HG03558 (cell line): ENCODE results near the gene TNNT2.

Experiments used
- ATAC-seq: cut with Tn5 transposase; IDR thresholded peaks from one replicate; pipeline ENCODE4 v1.9.1; 2021; ENCODE audit warnings: moderate number of reproducible peaks; ENCODE audit not compliant: unreplicated experiment; ENCODE audit errors: extremely low read depth

The TNNT2 gene

GRCh38 chr1:201379733-201380242 lies 2.3 kb upstream of the TNNT2 start:
- no peak for ATAC-seq

- ATAC-seq: no peak
Observed at GRCh38 chr1:201378804-201379203, 1.3 kb upstream of the TNNT2 start.

- ATAC-seq: no peak
Observed at GRCh38 chr1:201376464-201377374, 761 bp downstream of the TNNT2 start.

GRCh38 chr1:201376107-201376463 lies 1.4 kb downstream of the TNNT2 start:
- ATAC-seq: no peak

- ATAC-seq: no peak
Observed at GRCh38 chr1:201375169-201375568, 2.3 kb downstream of the TNNT2 start.

- no peak for ATAC-seq
Observed at GRCh38 chr1:201374364-201374763, 3.1 kb downstream of the TNNT2 start.

GRCh38 chr1:201371792-201372191 lies 5.7 kb downstream of the TNNT2 start:
- no peak for ATAC-seq

GRCh38 chr1:201371276-201371675 lies 6.2 kb downstream of the TNNT2 start:
- no peak for ATAC-seq

- ATAC-seq: no peak
Observed at GRCh38 chr1:201370500-201370899, 7.0 kb downstream of the TNNT2 start.

- no peak for ATAC-seq
Observed at GRCh38 chr1:201369209-201369608, 8.3 kb downstream of the TNNT2 start.

- no peak for ATAC-seq
Observed at GRCh38 chr1:201366696-201367095, 10.8 kb downstream of the TNNT2 start.

GRCh38 chr1:201365251-201365650 lies 12.2 kb downstream of the TNNT2 start:
- no peak for ATAC-seq

- no peak for ATAC-seq
Observed at GRCh38 chr1:201364808-201365105, 12.7 kb downstream of the TNNT2 start.

GRCh38 chr1:201363467-201363866 lies 14.0 kb downstream of the TNNT2 start:
- ATAC-seq: no peak

GRCh38 chr1:201362906-201363305 lies 14.6 kb downstream of the TNNT2 start:
- ATAC-seq: no peak

GRCh38 chr1:201361652-201362504 lies 15.6 kb downstream of the TNNT2 start:
- no peak for ATAC-seq

GRCh38 chr1:201360901-201361651 lies 16.4 kb downstream of the TNNT2 start:
- ATAC-seq: no peak

- ATAC-seq: no peak
Observed at GRCh38 chr1:201360486-201360885, 17.0 kb downstream of the TNNT2 start.

- ATAC-seq: no peak
Observed at GRCh38 chr1:201359873-201360210, 17.6 kb downstream of the TNNT2 start.

- no peak for ATAC-seq
Observed at GRCh38 chr1:201359031-201359872, 18.2 kb downstream of the TNNT2 start.
